ENCODE data around the gene ZNF329. TPM values are rescaled to one million over a fixed set of nuclear protein-coding genes. Genes with fewer than 3 reads are reported as not detected.

ZNF329 gene
- total and polyA plus RNA-seq, 2 of the 13 experiments (the other 11 are each of a cell fraction or from before 2014, with no cell fraction given): 3.8 to 9.6 TPM

- no peak overlapping the region for H3K4me3 ChIP-seq (replicated peaks in 1 of 3; ENCODE audit: insufficient read depth in 1 of 3, low read depth in 2 of 3, low read length in 3 of 3)
- FAIRE-seq (no peak), ATAC-seq (no peak), DNase-seq (ENCODE audit: low spot score) (no peak)
- H3K36me3 ChIP-seq (replicated peaks in 1 of 2; ENCODE audit: control insufficient read depth in 1 of 2, insufficient read depth in 2 of 2, low read length in 2 of 2): no peaks in the 10 kb centered on the region
- POLR2A ChIA-PET: no interaction called here
- no peaks in the 10 kb centered on the region for H3K4me1 ChIP-seq (ENCODE audit: insufficient read depth, low read length)
- no peak overlapping the region for H3K9ac ChIP-seq (ENCODE audit: insufficient read depth, low read depth, low read length)
- CTCF ChIA-PET (ENCODE audit: low intra/inter-chr PET ratio, low total read pairs): no interaction called here
- no peaks in the 10 kb centered on the region for H4K20me1 ChIP-seq (ENCODE audit: insufficient read depth, low read length)
- H3K79me2 ChIP-seq (ENCODE audit: insufficient read depth, low read length): no peaks in the 10 kb centered on the region
- BruUV-seq (replicated peaks): no TSS peak
- H3K4me2 ChIP-seq (ENCODE audit: low read depth, low read length): no peak overlapping the region
- in situ Hi-C loops (cut with HindIII; ENCODE audit: extremely low pct_ligation_motif_present, low pct_unique_long_range_greater_than_20kb): no loop called here
- 53% methylated on average over 3 of the region's 10 CpGs for WGBS (ENCODE audit: low lambda C conversion rate)
- no peak for TF ChIP-seq FOSL2 (CRISPR knock-in tag; IDR thresholded peaks at IDR 0.05)
- TF ChIP-seq, protein P1, sequence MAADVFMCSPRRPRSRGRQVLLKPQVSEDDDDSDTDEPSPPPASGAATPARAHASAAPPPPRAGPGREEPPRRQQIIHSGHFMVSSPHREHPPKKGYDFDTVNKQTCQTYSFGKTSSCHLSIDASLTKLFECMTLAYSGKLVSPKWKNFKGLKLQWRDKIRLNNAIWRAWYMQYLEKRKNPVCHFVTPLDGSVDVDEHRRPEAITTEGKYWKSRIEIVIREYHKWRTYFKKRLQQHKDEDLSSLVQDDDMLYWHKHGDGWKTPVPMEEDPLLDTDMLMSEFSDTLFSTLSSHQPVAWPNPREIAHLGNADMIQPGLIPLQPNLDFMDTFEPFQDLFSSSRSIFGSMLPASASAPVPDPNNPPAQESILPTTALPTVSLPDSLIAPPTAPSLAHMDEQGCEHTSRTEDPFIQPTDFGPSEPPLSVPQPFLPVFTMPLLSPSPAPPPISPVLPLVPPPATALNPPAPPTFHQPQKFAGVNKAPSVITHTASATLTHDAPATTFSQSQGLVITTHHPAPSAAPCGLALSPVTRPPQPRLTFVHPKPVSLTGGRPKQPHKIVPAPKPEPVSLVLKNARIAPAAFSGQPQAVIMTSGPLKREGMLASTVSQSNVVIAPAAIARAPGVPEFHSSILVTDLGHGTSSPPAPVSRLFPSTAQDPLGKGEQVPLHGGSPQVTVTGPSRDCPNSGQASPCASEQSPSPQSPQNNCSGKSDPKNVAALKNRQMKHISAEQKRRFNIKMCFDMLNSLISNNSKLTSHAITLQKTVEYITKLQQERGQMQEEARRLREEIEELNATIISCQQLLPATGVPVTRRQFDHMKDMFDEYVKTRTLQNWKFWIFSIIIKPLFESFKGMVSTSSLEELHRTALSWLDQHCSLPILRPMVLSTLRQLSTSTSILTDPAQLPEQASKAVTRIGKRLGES (CRISPR knock-in tag; IDR thresholded peaks at IDR 0.05; ENCODE audit: borderline replicate concordance): no peak
- H2AFZ ChIP-seq (ENCODE audit: low read length): no peak overlapping the region
- H3K9me3 ChIP-seq (ENCODE audit: low read length): peaks cover 89% of the 10 kb centered on the region
- H3K27ac ChIP-seq (ENCODE audit: extremely low read length, insufficient read depth, low read length): no peak overlapping the region
- intact Hi-C loops (cut with micrococcal nuclease; ENCODE audit: unreplicated experiment): no loop called here
- H3K27me3 ChIP-seq (ENCODE audit: control insufficient read depth in 1 of 2, insufficient read depth in 2 of 2, low read length in 2 of 2): no peaks in the 10 kb centered on the region
These were observed 55.3 kb downstream of the ZNF329 start for GRCh38 chr19:58095328-58095727.

- H3K9ac ChIP-seq (ENCODE audit: insufficient read depth, low read depth, low read length): no peak overlapping the region
- no TSS peak for BruUV-seq (replicated peaks)
- CTCF ChIA-PET (ENCODE audit: low intra/inter-chr PET ratio, low total read pairs): no interaction called here
- ATAC-seq (no peak), FAIRE-seq (no peak), DNase-seq (ENCODE audit: low spot score) (no peak)
- 33% methylated on average over 7 of the region's 7 CpGs for WGBS (ENCODE audit: low lambda C conversion rate)
- no peaks in the 10 kb centered on the region for H3K79me2 ChIP-seq (ENCODE audit: insufficient read depth, low read length)
- no peaks in the 10 kb centered on the region for H3K4me1 ChIP-seq (ENCODE audit: insufficient read depth, low read length)
- no peaks in the 10 kb centered on the region for H4K20me1 ChIP-seq (ENCODE audit: insufficient read depth, low read length)
- intact Hi-C loops (cut with micrococcal nuclease; ENCODE audit: unreplicated experiment) (no loop called here), in situ Hi-C loops (cut with HindIII; ENCODE audit: extremely low pct_ligation_motif_present, low pct_unique_long_range_greater_than_20kb) (no loop called here)
- peaks cover 82% of the 10 kb centered on the region for H3K9me3 ChIP-seq (ENCODE audit: low read length)
- no peaks in the 10 kb centered on the region for H3K36me3 ChIP-seq (replicated peaks in 1 of 2; ENCODE audit: control insufficient read depth in 1 of 2, insufficient read depth in 2 of 2, low read length in 2 of 2)
- H2AFZ ChIP-seq (ENCODE audit: low read length): no peak overlapping the region
- no peak overlapping the region for H3K27ac ChIP-seq (ENCODE audit: extremely low read length, insufficient read depth, low read length)
- H3K4me2 ChIP-seq (ENCODE audit: low read depth, low read length): no peak overlapping the region
- POLR2A ChIA-PET: no interaction called here
- no peaks in the 10 kb centered on the region for H3K27me3 ChIP-seq (ENCODE audit: control insufficient read depth in 1 of 2, insufficient read depth in 2 of 2, low read length in 2 of 2)
- H3K4me3 ChIP-seq (replicated peaks in 1 of 3; ENCODE audit: insufficient read depth in 1 of 3, low read depth in 2 of 3, low read length in 3 of 3): no peak overlapping the region
- TF ChIP-seq SIX1 (CRISPR knock-in tag; IDR thresholded peaks at IDR 0.05; ENCODE audit: borderline replicate concordance) (no peak), TBX3 (IDR thresholded peaks at IDR 0.05; ENCODE audit: borderline replicate concordance) (no peak), TEAD2 (CRISPR knock-in tag; IDR thresholded peaks at IDR 0.05) (no peak), ZNF724P (CRISPR knock-in tag; IDR thresholded peaks at IDR 0.05; ENCODE audit: borderline replicate concordance) (no peak), ZFP41 (CRISPR knock-in tag; IDR thresholded peaks at IDR 0.05; ENCODE audit: borderline replicate concordance) (no peak), SRSF9 (IDR thresholded peaks at IDR 0.05; ENCODE audit: borderline replicate concordance, insufficient read depth, low read depth, low read length, poor library complexity, severe bottlenecking) (no peak), SNAPC2 (CRISPR knock-in tag; IDR thresholded peaks at IDR 0.05) (no peak), ZNF367 (CRISPR knock-in tag; IDR thresholded peaks at IDR 0.05; ENCODE audit: borderline replicate concordance) (no peak), ZNF280B (CRISPR knock-in tag; IDR thresholded peaks at IDR 0.05; ENCODE audit: borderline replicate concordance) (no peak), IKZF1 (IDR thresholded peaks at IDR 0.05) (no peak)
- TF ChIP-seq, protein P2, sequence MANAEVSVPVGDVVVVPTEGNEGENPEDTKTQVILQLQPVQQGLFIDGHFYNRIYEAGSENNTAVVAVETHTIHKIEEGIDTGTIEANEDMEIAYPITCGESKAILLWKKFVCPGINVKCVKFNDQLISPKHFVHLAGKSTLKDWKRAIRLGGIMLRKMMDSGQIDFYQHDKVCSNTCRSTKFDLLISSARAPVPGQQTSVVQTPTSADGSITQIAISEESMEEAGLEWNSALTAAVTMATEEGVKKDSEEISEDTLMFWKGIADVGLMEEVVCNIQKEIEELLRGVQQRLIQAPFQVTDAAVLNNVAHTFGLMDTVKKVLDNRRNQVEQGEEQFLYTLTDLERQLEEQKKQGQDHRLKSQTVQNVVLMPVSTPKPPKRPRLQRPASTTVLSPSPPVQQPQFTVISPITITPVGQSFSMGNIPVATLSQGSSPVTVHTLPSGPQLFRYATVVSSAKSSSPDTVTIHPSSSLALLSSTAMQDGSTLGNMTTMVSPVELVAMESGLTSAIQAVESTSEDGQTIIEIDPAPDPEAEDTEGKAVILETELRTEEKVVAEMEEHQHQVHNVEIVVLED (CRISPR knock-in tag; IDR thresholded peaks at IDR 0.05; ENCODE audit: borderline replicate concordance): no peak
These were observed 57.5 kb downstream of the ZNF329 start for GRCh38 chr19:58093071-58093470.
